HepG2 (cell line): ENCODE results near the gene HSDL2. TPM values are rescaled to one million over a fixed set of nuclear protein-coding genes. Genes with fewer than 3 reads are reported as not detected.

Source experiments
- ELF3 ChIP-seq: IDR thresholded peaks from 2 replicates; pipeline ENCODE4 v1.6.1; 2016; ENCODE audit warnings: missing genetic modification reagents, missing compliant biosample characterization
- MXD4 ChIP-seq: IDR thresholded peaks from 2 replicates; pipeline ENCODE4 v1.6.1; 2016; ENCODE audit warnings: mild to moderate bottlenecking, missing biosample characterization, missing genetic modification reagents
- NPAS2 ChIP-seq: sonication (generic); formaldehyde crosslinking; IDR thresholded peaks from 2 replicates; pipeline ENCODE4 v1.8.0; 2022; ENCODE audit warnings: mild to moderate bottlenecking, missing genetic modification reagents, borderline replicate concordance
- NR2F2 ChIP-seq: IDR thresholded peaks from 2 replicates; pipeline ENCODE4 v1.6.1; 2012; ENCODE audit warnings: low read depth, inconsistent platforms, borderline replicate concordance
- POLR2A ChIP-seq, 2 experiments: IDR thresholded peaks; 2 replicates each; pipeline ENCODE4 v1.6.1; 2011; ENCODE audit warnings: low read depth in 2 of 2, low read length in 2 of 2, mild to moderate bottlenecking in 1 of 2, moderate library complexity in 1 of 2; ENCODE audit not compliant: insufficient read depth in 1 of 2
- RAD21 ChIP-seq: fragments of 450-650 bp; formaldehyde crosslinking; IDR thresholded peaks from 2 replicates; pipeline ENCODE4 v1.5.0; 2020; ENCODE audit warnings: mild to moderate bottlenecking
- RBM39 ChIP-seq: fragments of 200-400 bp; formaldehyde crosslinking; IDR thresholded peaks from one replicate; pipeline ENCODE4 v1.6.1; 2018; ENCODE audit warnings: antibody characterized with exemption, mild to moderate bottlenecking, low read depth, low read length; ENCODE audit not compliant: poor library complexity, severe bottlenecking
- SOX5 ChIP-seq: IDR thresholded peaks from 2 replicates; pipeline ENCODE4 v1.6.1; 2016; ENCODE audit warnings: borderline replicate concordance
- ZBTB7B ChIP-seq: sonication (generic); formaldehyde crosslinking; IDR thresholded peaks from 2 replicates; pipeline ENCODE4 v1.4.0; 2020; ENCODE audit warnings: missing genetic modification reagents
- ZKSCAN8 ChIP-seq: IDR thresholded peaks from 2 replicates; pipeline ENCODE4 v1.6.1; 2016; ENCODE audit warnings: borderline replicate concordance, missing genetic modification reagents, missing compliant biosample characterization
- ZNF331 ChIP-seq: sonication (generic); formaldehyde crosslinking; IDR thresholded peaks from 2 replicates; pipeline ENCODE4 v1.4.0; 2020; ENCODE audit warnings: missing genetic modification reagents
- ZNF468 ChIP-seq: sonication (generic); formaldehyde crosslinking; IDR thresholded peaks from 2 replicates; pipeline ENCODE4 v1.8.0; 2022; ENCODE audit warnings: mild to moderate bottlenecking, moderate library complexity, missing genetic modification reagents
- ZNF768 ChIP-seq: sonication (generic); formaldehyde crosslinking; IDR thresholded peaks from 2 replicates; pipeline ENCODE4 v1.4.0; 2020; ENCODE audit warnings: missing genetic modification reagents
- polyA plus RNA-seq, 8 experiments: library from polyadenylated mRNA; depleted of rRNA in 3 of 8; stranded (reverse) in 7 of 8; unstranded in 1 of 8; fragments of >200 nt; fragmentation: Illumina TruSeq in 4 of 8; extraction: Trizol in 4 of 8; gene quantifications; 2 replicates each; pipeline versions ENCODE4 v1.2.1 to v1.2.3, GENCODE V29; 2011 to 2016; ENCODE audit warnings: low read depth in 4 of 8, missing spikeins in 1 of 8, mixed read lengths in 1 of 8; ENCODE audit not compliant: insufficient read depth in 1 of 8
- total RNA-seq, 5 experiments: library from RNA; depleted of rRNA; stranded (reverse); fragments of >200 nt; fragmentation: Illumina TruSeq; extraction: Trizol; gene quantifications; 2 replicates each; pipeline ENCODE4 v1.2.3, GENCODE V29; 2016; ENCODE audit warnings: low read depth in 1 of 5
- TF ChIP-seq, protein P1 (sequence below): sonication (generic); formaldehyde crosslinking; IDR thresholded peaks from 2 replicates; pipeline ENCODE4 v1.4.0; 2020; ENCODE audit warnings: missing genetic modification reagents, borderline replicate concordance
- TF ChIP-seq, protein P2 (sequence below): IDR thresholded peaks from 2 replicates; pipeline ENCODE4 v1.6.1; 2012; ENCODE audit warnings: inconsistent platforms
- TF ChIP-seq, protein P3 (sequence below): IDR thresholded peaks from 2 replicates; pipeline ENCODE4 v1.6.1; 2016; ENCODE audit warnings: missing compliant biosample characterization, missing genetic modification reagents, borderline replicate concordance

HSDL2 gene
- total and polyA plus RNA-seq, 2 of the 13 experiments (the other 11 are each of a cell fraction or from before 2014, with no cell fraction given): 55.3 to 80.2 TPM

DNA sequence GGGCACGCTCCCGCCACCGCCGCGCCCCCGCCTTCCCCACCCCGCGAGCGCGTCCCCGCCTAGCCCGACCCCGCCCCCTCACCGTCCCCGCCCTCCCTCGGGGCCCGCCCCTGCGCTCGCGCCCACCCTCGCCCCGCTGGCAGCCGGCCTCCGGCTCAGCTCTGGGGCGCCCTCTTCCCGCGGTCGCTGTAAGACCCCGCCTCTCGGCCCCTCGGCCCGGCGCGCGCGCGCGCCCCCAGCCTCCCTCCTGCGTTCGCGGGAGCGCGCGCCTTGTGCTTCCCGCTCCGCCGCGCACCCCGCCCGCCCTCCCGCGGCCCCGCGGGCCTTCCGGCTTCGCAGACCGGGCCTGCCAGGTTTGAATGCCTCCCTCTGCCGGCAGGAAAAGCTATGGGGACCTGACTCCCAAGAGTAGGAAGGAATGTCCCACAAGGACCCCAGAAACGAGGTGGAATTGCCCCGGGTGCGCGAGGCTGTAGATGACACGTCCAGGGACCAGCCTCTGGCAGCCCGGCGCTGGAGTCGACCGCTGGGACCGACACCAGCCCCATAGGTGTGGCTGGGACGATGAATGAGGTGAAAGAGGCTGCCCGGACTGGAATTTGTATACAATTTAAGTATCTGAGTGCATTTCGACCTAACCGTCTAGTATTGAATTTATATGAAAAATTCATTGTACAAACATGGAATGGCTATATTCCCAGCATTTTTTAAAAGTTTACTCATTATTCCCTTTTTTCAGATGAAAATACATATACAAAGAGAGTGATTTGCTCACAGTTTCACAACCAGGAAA is 46.1 kb upstream of the HSDL2 start (continued):
- TF ChIP-seq, protein P1, sequence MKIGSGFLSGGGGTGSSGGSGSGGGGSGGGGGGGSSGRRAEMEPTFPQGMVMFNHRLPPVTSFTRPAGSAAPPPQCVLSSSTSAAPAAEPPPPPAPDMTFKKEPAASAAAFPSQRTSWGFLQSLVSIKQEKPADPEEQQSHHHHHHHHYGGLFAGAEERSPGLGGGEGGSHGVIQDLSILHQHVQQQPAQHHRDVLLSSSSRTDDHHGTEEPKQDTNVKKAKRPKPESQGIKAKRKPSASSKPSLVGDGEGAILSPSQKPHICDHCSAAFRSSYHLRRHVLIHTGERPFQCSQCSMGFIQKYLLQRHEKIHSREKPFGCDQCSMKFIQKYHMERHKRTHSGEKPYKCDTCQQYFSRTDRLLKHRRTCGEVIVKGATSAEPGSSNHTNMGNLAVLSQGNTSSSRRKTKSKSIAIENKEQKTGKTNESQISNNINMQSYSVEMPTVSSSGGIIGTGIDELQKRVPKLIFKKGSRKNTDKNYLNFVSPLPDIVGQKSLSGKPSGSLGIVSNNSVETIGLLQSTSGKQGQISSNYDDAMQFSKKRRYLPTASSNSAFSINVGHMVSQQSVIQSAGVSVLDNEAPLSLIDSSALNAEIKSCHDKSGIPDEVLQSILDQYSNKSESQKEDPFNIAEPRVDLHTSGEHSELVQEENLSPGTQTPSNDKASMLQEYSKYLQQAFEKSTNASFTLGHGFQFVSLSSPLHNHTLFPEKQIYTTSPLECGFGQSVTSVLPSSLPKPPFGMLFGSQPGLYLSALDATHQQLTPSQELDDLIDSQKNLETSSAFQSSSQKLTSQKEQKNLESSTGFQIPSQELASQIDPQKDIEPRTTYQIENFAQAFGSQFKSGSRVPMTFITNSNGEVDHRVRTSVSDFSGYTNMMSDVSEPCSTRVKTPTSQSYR: no peak
- TF ChIP-seq ZBTB7B (CRISPR knock-in tag) (peak; percentile 23), ELF3 (peak; percentile 9; the same call in 1 of the 2 replicates), SOX5 (CRISPR knock-in tag) (peak; percentile 11; the same call in 1 of the 2 replicates), NPAS2 (CRISPR knock-in tag) (no peak), RBM39 (peak; percentile 27), ZKSCAN8 (peak; percentile 35; the same call in 1 of the 2 replicates), RAD21 (peak; percentile 57), ZNF468 (CRISPR knock-in tag) (no peak), ZNF768 (CRISPR knock-in tag) (peak; percentile 47; the same call in 1 of the 2 replicates), ZNF331 (CRISPR knock-in tag) (no peak), NR2F2 (no peak), MXD4 (CRISPR knock-in tag) (no peak; the same call in 1 of the 2 replicates), POLR2A (IDR thresholded peaks at IDR 0.05; ENCODE audit: insufficient read depth in 1 of 2, low read depth in 2 of 2, low read length in 2 of 2) (peak; percentile 22 to 50; a peak in 2 of 4 replicates)
- TF ChIP-seq, protein P2, sequence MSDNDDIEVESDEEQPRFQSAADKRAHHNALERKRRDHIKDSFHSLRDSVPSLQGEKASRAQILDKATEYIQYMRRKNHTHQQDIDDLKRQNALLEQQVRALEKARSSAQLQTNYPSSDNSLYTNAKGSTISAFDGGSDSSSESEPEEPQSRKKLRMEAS: no peak
- TF ChIP-seq, protein P3, sequence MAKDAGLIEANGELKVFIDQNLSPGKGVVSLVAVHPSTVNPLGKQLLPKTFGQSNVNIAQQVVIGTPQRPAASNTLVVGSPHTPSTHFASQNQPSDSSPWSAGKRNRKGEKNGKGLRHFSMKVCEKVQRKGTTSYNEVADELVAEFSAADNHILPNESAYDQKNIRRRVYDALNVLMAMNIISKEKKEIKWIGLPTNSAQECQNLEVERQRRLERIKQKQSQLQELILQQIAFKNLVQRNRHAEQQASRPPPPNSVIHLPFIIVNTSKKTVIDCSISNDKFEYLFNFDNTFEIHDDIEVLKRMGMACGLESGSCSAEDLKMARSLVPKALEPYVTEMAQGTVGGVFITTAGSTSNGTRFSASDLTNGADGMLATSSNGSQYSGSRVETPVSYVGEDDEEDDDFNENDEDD (CRISPR knock-in tag): peak; percentile 57; the same call in 1 of the 2 replicates
